NCI-H748 (cell line): ENCODE data around the gene MPHOSPH10.
"Not testable (repeated sequence)": the region's sequence is repeated elsewhere in the genome, so short reads cannot be mapped to it uniquely, and the experiment has no call there.

Source experiments
- DNase-seq: peaks from one replicate; lab custom pipeline; 2025; ENCODE audit not compliant: unreplicated experiment; lab: John Stamatoyannopoulos, UW

The MPHOSPH10 gene

GRCh38 chr2:71121479-71121878 lies 9.0 kb upstream of the MPHOSPH10 start:
- DNase-seq: no peak

DNA sequence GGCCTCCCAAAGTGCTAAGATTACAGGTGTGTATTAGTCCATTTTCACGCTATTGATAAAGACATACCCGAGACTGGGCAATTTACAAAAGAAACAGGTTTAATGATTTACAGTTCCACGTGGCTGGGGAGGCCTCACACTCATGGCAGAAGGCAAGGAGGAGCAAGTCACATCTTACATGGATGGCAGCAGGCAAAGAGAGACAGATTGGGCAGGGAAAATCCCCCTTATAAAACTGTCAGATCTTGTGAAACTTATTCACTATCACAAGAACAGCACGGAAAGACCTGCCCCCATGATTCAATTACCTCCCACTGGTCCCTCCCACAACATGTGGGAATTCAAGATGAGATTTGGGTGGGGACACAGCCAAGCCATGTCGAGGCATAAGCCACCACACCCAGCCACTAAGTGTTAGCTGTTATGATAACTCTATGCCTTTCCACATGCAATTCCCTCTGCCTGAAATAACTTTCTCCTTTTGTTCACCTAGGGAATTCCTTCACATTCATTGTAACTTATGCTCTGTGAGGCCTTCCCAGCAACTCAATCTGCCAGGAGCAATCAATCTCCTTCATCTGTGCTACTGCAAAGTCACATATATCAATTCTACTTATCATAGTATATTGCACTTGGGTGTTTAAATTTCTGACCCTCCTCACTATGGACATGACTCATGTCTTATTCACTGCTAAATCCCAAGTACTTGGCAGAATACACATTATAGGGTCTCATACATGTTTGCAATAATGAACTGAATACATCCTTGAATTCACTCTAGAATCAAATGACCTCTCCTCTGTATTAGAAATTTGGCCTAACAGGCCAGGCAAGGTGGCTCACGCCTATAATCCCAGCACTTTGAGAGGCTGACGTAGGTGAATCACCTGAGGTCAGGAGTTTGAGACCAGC lies 7.8 kb upstream of the MPHOSPH10 start:
- no peak for DNase-seq

- no peak for DNase-seq
Observed at GRCh38 chr2:71125506-71126294, 4.7 kb upstream of the MPHOSPH10 start.

DNA sequence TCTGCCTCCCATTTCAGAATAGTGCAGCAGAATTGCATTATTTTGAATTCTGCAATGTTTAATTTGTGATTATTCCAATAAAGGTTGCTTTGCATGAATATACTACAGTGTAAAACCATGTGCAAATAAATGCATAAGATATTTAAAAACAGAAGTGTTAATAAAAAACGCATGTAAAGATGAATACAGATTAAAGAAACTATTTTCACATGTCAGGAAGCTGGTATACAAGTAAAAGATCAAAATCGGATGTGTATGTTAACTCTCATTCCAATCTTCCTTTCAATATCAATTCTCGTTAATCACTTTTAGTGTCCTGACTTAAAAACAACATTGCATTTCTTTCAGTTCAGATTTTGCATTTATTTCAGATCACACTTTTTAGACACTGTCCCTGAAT lies 3.5 kb upstream of the MPHOSPH10 start:
- no peak for DNase-seq

- no peak for DNase-seq
Observed at GRCh38 chr2:71129114-71129901, 1.1 kb upstream of the MPHOSPH10 start.

GRCh38 chr2:71129902-71130151 lies 607 bp upstream of the MPHOSPH10 start:
- peak; percentile 74 for DNase-seq

DNA sequence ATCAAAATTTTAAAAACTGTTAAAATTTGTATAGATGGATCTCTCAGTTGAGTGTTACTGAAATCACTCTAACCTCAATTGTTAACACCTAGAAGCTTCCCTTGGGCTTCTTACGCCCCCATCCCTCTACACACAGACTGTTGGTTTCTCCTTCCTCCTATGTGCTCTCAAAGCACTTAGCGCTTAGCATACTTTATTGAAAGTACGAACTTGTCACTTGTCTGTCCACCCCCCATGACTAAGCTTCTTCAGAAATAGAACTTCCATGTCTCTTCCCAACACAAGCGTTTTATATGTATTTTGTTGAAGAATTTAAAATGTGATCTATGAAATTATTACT lies 441 bp downstream of the MPHOSPH10 start:
- peak; percentile 36 for DNase-seq

DNA sequence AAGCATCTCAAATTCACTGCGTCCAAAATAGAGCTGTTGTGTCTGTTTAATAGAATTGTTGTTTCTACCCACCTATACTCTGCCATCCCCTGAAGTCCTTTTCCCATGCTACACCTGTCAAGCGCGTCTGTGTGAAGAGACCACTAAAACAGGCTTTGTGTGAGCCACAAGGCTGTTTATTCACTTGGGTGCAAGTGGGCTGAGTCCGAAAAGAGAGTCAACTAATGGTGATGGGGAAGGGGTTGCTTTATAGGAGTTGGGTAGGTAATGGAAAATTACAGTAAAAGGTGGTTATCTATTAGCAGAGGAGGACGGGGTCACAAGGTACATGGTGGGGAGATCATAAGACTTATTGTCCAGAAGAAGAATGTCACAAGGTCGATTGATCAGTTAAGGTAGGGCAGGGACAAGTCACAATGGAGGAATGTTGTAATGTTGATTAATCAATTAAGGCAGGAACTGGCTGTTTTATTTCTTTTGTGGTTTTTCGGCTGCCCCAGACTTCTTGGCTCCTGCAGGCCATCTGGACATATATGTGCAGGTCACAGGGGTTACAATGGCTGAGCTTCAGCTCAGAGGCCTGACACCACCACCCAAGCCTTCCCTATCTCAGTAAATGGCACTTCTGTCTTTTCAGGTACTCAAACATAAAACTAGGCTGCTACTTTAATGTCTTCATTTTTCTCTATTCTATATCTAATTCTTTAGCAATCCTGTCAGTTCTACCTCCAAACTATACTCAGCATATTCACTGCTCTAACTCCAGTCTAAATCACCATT lies 1.1 kb downstream of the MPHOSPH10 start:
- DNase-seq: not testable (repeated sequence)

GRCh38 chr2:71133603-71134002 lies 3.2 kb downstream of the MPHOSPH10 start:
- no peak for DNase-seq

GRCh38 chr2:71136174-71136573 lies 5.7 kb downstream of the MPHOSPH10 start:
- DNase-seq: no peak

- no peak for DNase-seq
Observed at GRCh38 chr2:71143782-71144181, 13.3 kb downstream of the MPHOSPH10 start.

GRCh38 chr2:71148506-71149063 lies 18.2 kb downstream of the MPHOSPH10 start:
- DNase-seq: no peak

GRCh38 chr2:71150082-71150816 lies 19.8 kb downstream of the MPHOSPH10 start:
- DNase-seq: no peak

GRCh38 chr2:71151620-71152019 lies 21.2 kb downstream of the MPHOSPH10 start:
- DNase-seq: no peak

DNA sequence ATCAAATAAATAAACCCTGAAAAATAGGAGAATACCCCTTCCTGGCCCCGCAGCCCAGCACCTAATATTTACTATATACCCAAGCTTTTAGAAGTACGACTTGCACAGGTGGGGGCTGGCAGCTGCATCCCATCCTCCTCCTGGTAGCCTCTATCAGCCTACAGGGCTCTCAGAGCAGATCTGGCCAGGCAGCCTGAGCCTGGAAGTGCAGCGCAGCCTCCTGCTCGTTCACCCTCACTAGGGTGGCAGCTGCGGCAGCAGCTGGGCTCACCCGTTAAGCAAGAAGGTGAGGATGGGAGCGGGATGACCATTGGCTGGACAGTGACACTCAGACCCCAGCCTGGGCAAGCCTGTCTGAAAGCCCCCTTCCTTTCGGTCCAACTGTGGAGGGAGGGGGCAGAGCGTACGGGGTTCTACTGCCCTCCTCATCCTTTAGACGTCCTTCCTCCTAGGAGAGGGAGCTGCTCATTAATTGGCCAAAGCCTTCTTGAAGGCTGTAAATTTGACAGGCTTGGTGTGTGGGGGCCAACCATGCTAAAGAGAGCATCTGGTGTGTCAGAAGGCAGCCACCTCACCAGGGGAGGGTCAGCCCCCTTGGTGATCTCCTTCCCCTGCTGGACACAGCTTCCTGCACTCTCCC lies 23.3 kb downstream of the MPHOSPH10 start:
- no peak for DNase-seq

DNA sequence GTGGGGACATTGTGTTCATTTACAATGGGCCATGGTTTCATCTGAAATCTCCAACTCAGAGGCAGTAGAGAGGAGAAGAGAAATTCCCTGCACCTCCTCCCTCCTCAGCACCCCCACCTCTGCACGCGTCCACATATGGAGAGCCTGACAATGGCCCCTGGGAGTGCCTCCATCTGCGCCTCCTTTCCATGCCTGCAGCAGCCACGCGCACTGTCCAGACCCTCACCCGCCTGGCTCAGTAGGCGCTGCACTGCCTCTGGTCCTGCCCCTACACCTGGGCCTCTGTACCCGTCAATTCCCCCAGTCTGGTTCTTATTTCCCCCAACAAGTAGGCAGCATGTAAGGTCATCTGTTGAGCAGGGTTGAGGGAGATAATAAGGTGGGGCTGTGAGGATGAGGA lies 23.8 kb downstream of the MPHOSPH10 start:
- no peak for DNase-seq

GRCh38 chr2:71154798-71155197 lies 24.4 kb downstream of the MPHOSPH10 start:
- DNase-seq: peak; percentile 27

DNA sequence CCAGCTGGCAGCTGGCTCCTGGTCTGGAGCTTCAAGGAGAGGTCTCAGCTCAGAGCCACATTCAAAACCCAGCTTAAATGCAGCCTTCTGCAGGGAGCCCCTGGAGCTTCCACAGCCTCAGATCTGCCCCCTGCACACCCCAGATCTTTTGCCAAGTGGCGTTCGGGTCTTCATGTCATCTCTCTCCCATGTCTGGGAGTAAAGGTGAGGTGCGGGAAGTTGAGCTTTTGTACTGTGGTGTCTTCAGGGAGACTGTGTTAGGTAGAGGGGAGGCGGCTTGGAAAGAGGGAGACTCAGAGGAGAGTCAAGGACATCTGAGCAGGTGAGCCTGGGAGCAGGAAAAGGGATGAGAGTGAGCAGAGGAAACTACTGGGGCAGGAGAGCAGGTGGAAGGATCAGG lies 25.4 kb downstream of the MPHOSPH10 start:
- no peak for DNase-seq

DNA sequence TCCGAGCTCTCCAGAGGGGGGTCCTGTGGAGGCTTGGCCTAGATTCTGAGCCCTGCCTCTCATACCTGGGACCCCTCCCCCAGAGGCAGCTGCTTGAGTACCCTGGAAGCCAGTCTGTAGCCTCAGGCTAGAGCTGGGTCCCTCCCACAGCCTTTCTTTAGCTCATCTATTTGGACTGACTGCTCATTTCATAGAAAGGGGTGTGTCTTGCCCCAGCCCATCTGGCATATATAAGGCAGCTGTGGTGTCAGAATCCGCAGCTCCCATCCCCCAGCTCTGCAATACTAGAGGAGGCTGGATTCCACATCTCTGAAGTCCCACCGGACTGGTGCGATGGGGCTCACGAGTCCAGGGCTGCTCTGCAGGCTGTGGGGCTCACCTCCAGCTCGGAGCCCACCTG lies 26.1 kb downstream of the MPHOSPH10 start:
- DNase-seq: peak; percentile 47
